Fibroblast of lung (primary cell): ENCODE results near the gene CLEC17A. TPM values are rescaled to one million over a fixed set of nuclear protein-coding genes. Genes with fewer than 3 reads are reported as not detected.
"Not testable (repeated sequence)": the region's sequence is repeated elsewhere in the genome, so short reads cannot be mapped to it uniquely, and the experiment has no call there.

ENCODE experiments used
- DNase-seq, 2 donors: peaks; one replicate each; pipeline versions ENCODE4 v3.0.0 to v3.0.0-alpha.2; 2010; ENCODE audit warnings: low read depth in 2 of 2
- H2AFZ ChIP-seq: 2 replicates; pipeline ENCODE4 v1.5.1; 2012; ENCODE audit warnings: low read length, control low read depth, inconsistent platforms
- H3K27ac ChIP-seq: 2 replicates; pipeline ENCODE4 v1.5.1; 2011; ENCODE audit warnings: low read length, control low read depth; ENCODE audit not compliant: insufficient read depth
- H3K27me3 ChIP-seq: 2 replicates; pipeline ENCODE4 v1.5.1; 2011; ENCODE audit warnings: mild to moderate bottlenecking, low read length; ENCODE audit not compliant: control insufficient read depth, insufficient read depth
- H3K36me3 ChIP-seq: 2 replicates; pipeline ENCODE4 v1.5.1; 2011; ENCODE audit warnings: low read length; ENCODE audit not compliant: control insufficient read depth, insufficient read depth
- H3K4me1 ChIP-seq: 2 replicates; pipeline ENCODE4 v1.5.1; 2011; ENCODE audit warnings: low read length; ENCODE audit not compliant: control insufficient read depth, insufficient read depth; ENCODE audit errors: extremely low read depth
- H3K4me2 ChIP-seq: 2 replicates; pipeline ENCODE4 v1.5.1; 2011; ENCODE audit warnings: low read length, control low read depth; ENCODE audit not compliant: insufficient read depth; ENCODE audit errors: extremely low read depth
- H3K4me3 ChIP-seq, 4 experiments: fragments of 200-600 bp in 1 of 4; sonication (generic) in 1 of 4; replicated peaks in 1 of 4; 2 replicates each; pipeline ENCODE4 v1.5.1; 2011 to 2016; ENCODE audit warnings: low read length in 4 of 4, low read depth in 3 of 4, mild to moderate bottlenecking in 3 of 4, control low read depth in 2 of 4, inconsistent platforms in 1 of 4, mixed read lengths in 1 of 4; ENCODE audit not compliant: insufficient read depth in 1 of 4; ENCODE audit errors: control extremely low read depth in 1 of 4
- H3K79me2 ChIP-seq: 2 replicates; pipeline ENCODE4 v1.5.1; 2012; ENCODE audit warnings: mild to moderate bottlenecking, low read length, inconsistent platforms; ENCODE audit not compliant: control insufficient read depth, insufficient read depth
- H3K9ac ChIP-seq: 2 replicates; pipeline ENCODE4 v1.5.1; 2011; ENCODE audit warnings: mild to moderate bottlenecking, low read length, control low read depth; ENCODE audit not compliant: insufficient read depth
- H3K9me3 ChIP-seq: 2 replicates; pipeline ENCODE4 v1.5.1; 2012; ENCODE audit warnings: low read depth, low read length; ENCODE audit not compliant: control insufficient read depth, insufficient read depth
- H4K20me1 ChIP-seq: 2 replicates; pipeline ENCODE4 v1.5.1; 2011; ENCODE audit warnings: low read length; ENCODE audit not compliant: control insufficient read depth, insufficient read depth; ENCODE audit errors: extremely low read depth
- CTCF ChIP-seq, 2 donors: IDR thresholded peaks in 1 of 2; conservative IDR thresholded peaks in 1 of 2; 1 replicate in 1 of 2; 2 replicates in 1 of 2; pipeline ENCODE4 v1.5.1; 2011 to 2012; ENCODE audit warnings: low read length in 2 of 2, control low read depth in 1 of 2, inconsistent platforms in 1 of 2, low read depth in 1 of 2, mild to moderate bottlenecking in 1 of 2
- EZH2 ChIP-seq: IDR thresholded peaks from 2 replicates; pipeline ENCODE4 v1.5.1; 2012; ENCODE audit warnings: low read length, control low read depth, mild to moderate bottlenecking; ENCODE audit errors: missing control alignments
- polyA plus RNA-seq, 2 donors: library from polyadenylated mRNA; depleted of rRNA in 1 of 2; stranded (reverse) in 1 of 2; unstranded in 1 of 2; fragments of >200 nt; gene quantifications; 2 replicates each; pipeline ENCODE4 v1.2.1, GENCODE V29; 2011 to 2012; ENCODE audit warnings: missing spikeins in 1 of 2
- total RNA-seq: library from RNA; depleted of rRNA; stranded (reverse); fragments of >200 nt; gene quantifications from 2 replicates; pipeline ENCODE4 v1.2.1, GENCODE V29; 2014

The CLEC17A gene
- total and polyA plus RNA-seq, 2 donors (not counting 1 experiment from before 2014, with no cell fraction given): 0.03 to 0.17 TPM

GRCh38 chr19:14580623-14581237, 2.2 kb upstream of the CLEC17A start:
- DNase-seq: no peak
- no peak overlapping the region for H2AFZ ChIP-seq
- TF ChIP-seq CTCF (conservative IDR thresholded peaks at IDR 0.05 in 1 of 2, IDR thresholded peaks at IDR 0.05 in 1 of 2; ENCODE audit: low read depth in 1 of 2, low read length in 2 of 2): no peak
- TF ChIP-seq EZH2: no peak

GRCh38 chr19:14584372-14584771, 1.5 kb downstream of the CLEC17A start:
- not testable (repeated sequence) for H3K9ac ChIP-seq, H3K27ac ChIP-seq, H3K4me2 ChIP-seq, H4K20me1 ChIP-seq, H3K27me3 ChIP-seq, H3K4me3 ChIP-seq, H3K9me3 ChIP-seq, H3K4me1 ChIP-seq, H3K36me3 ChIP-seq, H2AFZ ChIP-seq, DNase-seq, H3K79me2 ChIP-seq

More at GRCh38 chr19:14580623-14581237, 2.2 kb upstream of the CLEC17A start:
- Histone ChIP-seq H3K9me3 (no peaks in the 10 kb centered on the region), H3K79me2 (no peaks in the 10 kb centered on the region), H4K20me1 (no peaks in the 10 kb centered on the region), H3K4me1 (no peaks in the 10 kb centered on the region), H3K4me3 (no peak overlapping the region), H3K36me3 (no peaks in the 10 kb centered on the region), H3K9ac (no peak overlapping the region), H3K27ac (no peak overlapping the region), H3K4me2 (no peak overlapping the region), H3K27me3 (no peaks in the 10 kb centered on the region)

DNA sequence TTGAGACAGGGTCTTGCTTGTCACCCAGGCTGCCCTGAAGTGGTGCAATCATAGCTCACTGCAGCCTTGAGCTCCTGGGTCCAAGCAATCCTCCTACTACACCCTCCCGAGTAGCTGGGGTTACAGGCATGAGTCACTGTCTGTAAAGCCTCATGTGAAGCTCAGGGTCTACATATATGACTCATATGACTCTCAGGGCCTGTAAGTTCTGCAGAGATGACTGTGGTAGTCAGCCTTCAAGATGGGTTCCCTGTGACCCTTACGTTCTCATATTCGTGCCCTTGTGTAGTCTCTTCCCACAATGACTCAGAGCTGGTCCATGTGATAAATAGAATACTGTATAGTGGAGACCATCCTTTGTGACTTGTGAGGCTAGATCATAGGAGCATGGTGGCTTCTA, 2.3 kb downstream of the CLEC17A start:
- H3K27me3 ChIP-seq, H3K4me2 ChIP-seq, H3K79me2 ChIP-seq, H4K20me1 ChIP-seq, H3K27ac ChIP-seq, H3K9me3 ChIP-seq, H3K36me3 ChIP-seq, H3K4me3 ChIP-seq, H2AFZ ChIP-seq, H3K9ac ChIP-seq, H3K4me1 ChIP-seq: not testable (repeated sequence)
- peak; percentile 45 to 66 for DNase-seq

- H3K9me3 ChIP-seq, H3K36me3 ChIP-seq, H3K4me1 ChIP-seq, H3K4me3 ChIP-seq, H2AFZ ChIP-seq, H3K79me2 ChIP-seq, H4K20me1 ChIP-seq, H3K4me2 ChIP-seq, H3K9ac ChIP-seq, H3K27ac ChIP-seq, H3K27me3 ChIP-seq: not testable (repeated sequence)
- DNase-seq: peak in 1 of 2 donors; percentile 22
These were observed 6.5 kb downstream of the CLEC17A start for GRCh38 chr19:14589433-14589832.
